ENCODE measurements around the gene TXNDC15.

The TXNDC15 gene

DNA sequence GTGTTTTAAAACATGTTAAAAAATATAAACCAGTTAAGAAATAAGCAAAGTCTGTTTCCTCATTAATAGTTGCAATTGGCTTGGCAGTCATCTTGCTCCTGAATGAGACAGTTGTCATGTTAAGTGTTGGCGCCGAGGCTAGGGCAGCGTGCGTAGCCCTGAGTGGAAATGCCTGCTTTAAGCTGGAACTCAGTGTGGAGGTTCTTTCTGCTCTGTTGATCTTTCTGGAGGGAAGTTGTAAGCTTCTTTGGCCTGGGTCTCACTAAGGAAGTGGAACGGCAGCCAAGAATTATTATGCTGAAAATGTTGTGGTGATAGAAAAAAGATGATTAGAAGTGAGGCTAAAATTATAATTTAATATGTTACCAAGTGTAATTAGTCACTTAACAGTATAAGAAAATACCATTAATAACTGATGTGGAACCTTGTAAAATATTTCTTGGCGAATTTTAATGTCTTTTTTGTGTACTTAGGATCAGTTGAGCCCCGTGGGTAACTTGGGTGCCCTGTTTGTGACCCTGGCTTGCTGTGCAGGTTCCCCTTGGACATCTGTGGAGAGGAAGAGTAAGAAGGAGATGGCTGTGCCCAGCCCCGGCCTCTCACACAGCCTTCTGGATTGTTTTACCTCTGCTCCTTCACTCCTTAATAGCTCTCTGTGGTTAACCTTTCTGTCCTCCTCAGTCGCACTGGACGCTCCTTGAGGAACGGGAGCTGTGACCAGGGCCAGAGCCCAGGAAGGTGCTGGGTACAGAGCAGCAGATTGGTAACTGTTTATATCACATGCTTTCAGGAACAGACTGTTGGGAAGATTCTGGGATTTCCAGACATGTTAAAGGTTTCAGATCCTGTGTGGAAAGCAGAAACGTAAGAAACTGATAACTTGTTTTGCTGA, 61.8 kb downstream of the TXNDC15 start:
- peaks cover 8% of the 10 kb centered on the region for H3K36me3 ChIP-seq (ENCODE audit: low read length)
- no peaks in the 10 kb centered on the region for H3K9me3 ChIP-seq (ENCODE audit: insufficient read depth, low read length)
- H3K9me2 ChIP-seq (replicated peaks; ENCODE audit: insufficient read depth, low read length): no peaks in the 10 kb centered on the region
- H3K79me2 ChIP-seq (ENCODE audit: insufficient read depth, low read length): no peaks in the 10 kb centered on the region
- no peaks in the 10 kb centered on the region for H4K20me1 ChIP-seq (ENCODE audit: low read depth, low read length)
- no peaks in the 10 kb centered on the region for H3K27me3 ChIP-seq (ENCODE audit: low read length)
- H3K4me2 ChIP-seq (ENCODE audit: low read depth, low read length, poor library complexity, severe bottlenecking): no peak overlapping the region
- no peak overlapping the region for H3K4me3 ChIP-seq (ENCODE audit: insufficient read depth, low read length, poor library complexity, severe bottlenecking)
- TF ChIP-seq, protein P1, sequence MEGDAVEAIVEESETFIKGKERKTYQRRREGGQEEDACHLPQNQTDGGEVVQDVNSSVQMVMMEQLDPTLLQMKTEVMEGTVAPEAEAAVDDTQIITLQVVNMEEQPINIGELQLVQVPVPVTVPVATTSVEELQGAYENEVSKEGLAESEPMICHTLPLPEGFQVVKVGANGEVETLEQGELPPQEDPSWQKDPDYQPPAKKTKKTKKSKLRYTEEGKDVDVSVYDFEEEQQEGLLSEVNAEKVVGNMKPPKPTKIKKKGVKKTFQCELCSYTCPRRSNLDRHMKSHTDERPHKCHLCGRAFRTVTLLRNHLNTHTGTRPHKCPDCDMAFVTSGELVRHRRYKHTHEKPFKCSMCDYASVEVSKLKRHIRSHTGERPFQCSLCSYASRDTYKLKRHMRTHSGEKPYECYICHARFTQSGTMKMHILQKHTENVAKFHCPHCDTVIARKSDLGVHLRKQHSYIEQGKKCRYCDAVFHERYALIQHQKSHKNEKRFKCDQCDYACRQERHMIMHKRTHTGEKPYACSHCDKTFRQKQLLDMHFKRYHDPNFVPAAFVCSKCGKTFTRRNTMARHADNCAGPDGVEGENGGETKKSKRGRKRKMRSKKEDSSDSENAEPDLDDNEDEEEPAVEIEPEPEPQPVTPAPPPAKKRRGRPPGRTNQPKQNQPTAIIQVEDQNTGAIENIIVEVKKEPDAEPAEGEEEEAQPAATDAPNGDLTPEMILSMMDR (IDR thresholded peaks at IDR 0.05; ENCODE audit: insufficient read depth, low read length, poor library complexity, severe bottlenecking): no peak
- TF ChIP-seq EZH2phosphoT487 (conservative IDR thresholded peaks at IDR 0.05; ENCODE audit: low read length): no peak
- no peak overlapping the region for H2AFZ ChIP-seq (ENCODE audit: low read depth, low read length, severe bottlenecking)
- no peak overlapping the region for H3K9ac ChIP-seq (ENCODE audit: low read length)
- no peak overlapping the region for H3K27ac ChIP-seq (ENCODE audit: low read depth, low read length)
- H3F3A ChIP-seq (ENCODE audit: insufficient read depth): no peaks in the 10 kb centered on the region

DNA sequence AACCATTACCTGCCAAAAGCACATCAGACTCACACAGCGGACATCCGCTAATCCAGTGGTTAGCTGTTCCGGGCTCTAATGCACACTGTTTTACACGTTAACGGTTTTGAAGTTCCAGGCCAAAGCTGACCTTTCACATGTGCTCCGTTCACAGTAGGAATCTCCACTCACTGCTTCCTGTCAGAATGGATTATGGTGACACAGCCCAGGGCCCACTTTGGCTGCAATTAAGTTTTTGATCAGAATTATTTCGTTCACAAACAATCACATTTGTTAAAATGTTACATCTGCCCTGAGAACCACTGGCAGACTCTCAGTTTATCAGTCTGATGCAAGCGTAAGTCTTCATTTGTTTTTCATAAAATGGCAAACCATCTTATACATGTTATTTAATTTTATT, 63.4 kb downstream of the TXNDC15 start:
- H3K4me2 ChIP-seq (ENCODE audit: low read depth, low read length, poor library complexity, severe bottlenecking): no peak overlapping the region
- no peak for TF ChIP-seq EZH2phosphoT487 (conservative IDR thresholded peaks at IDR 0.05; ENCODE audit: low read length)
- TF ChIP-seq, protein P1 (IDR thresholded peaks at IDR 0.05; ENCODE audit: insufficient read depth, low read length, poor library complexity, severe bottlenecking): no peak
- H3K27me3 ChIP-seq (ENCODE audit: low read length): no peaks in the 10 kb centered on the region
- H3K27ac ChIP-seq (ENCODE audit: low read depth, low read length): no peak overlapping the region
- H3K9ac ChIP-seq (ENCODE audit: low read length): no peak overlapping the region
- H4K20me1 ChIP-seq (ENCODE audit: low read depth, low read length): no peaks in the 10 kb centered on the region
- H3K9me2 ChIP-seq (replicated peaks; ENCODE audit: insufficient read depth, low read length): no peaks in the 10 kb centered on the region
- H2AFZ ChIP-seq (ENCODE audit: low read depth, low read length, severe bottlenecking): no peak overlapping the region
- H3K79me2 ChIP-seq (ENCODE audit: insufficient read depth, low read length): no peaks in the 10 kb centered on the region
- no peak overlapping the region for H3K4me3 ChIP-seq (ENCODE audit: insufficient read depth, low read length, poor library complexity, severe bottlenecking)
- no peaks in the 10 kb centered on the region for H3K9me3 ChIP-seq (ENCODE audit: insufficient read depth, low read length)
- H3F3A ChIP-seq (ENCODE audit: insufficient read depth): no peaks in the 10 kb centered on the region
- peaks cover 8% of the 10 kb centered on the region for H3K36me3 ChIP-seq (ENCODE audit: low read length)

DNA sequence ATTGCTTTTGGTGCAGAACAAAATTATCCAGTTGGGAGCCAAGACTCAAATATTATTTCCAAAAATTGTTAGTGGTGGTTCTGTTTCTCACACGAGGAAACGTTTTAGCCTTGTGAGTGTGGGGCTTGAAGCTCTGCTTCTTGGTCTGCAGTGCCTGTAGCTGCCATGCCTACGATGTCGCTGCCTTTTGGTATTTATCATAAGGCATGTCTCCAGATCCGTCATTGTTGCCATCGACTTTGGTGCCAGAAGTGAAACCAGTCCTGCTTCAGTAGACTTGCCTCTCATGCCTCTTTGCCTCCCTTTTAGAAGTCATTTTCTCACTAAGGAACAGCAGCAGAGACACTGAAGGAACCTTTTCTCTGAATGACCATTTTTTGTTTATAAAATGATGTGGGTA, 63.9 kb downstream of the TXNDC15 start:
- TF ChIP-seq, protein P1 (IDR thresholded peaks at IDR 0.05; ENCODE audit: insufficient read depth, low read length, poor library complexity, severe bottlenecking): no peak
- no peak for TF ChIP-seq EZH2phosphoT487 (conservative IDR thresholded peaks at IDR 0.05; ENCODE audit: low read length)

More for the DNA sequence above, 63.9 kb downstream of the TXNDC15 start:
- Histone ChIP-seq H2AFZ (ENCODE audit: low read depth, low read length, severe bottlenecking) (no peak overlapping the region), H3K9me3 (ENCODE audit: insufficient read depth, low read length) (no peaks in the 10 kb centered on the region), H3F3A (ENCODE audit: insufficient read depth) (no peaks in the 10 kb centered on the region), H3K36me3 (ENCODE audit: low read length) (peaks cover 8% of the 10 kb centered on the region), H3K9ac (ENCODE audit: low read length) (no peak overlapping the region), H3K4me3 (ENCODE audit: insufficient read depth, low read length, poor library complexity, severe bottlenecking) (no peak overlapping the region), H3K9me2 (replicated peaks; ENCODE audit: insufficient read depth, low read length) (no peaks in the 10 kb centered on the region), H3K4me2 (ENCODE audit: low read depth, low read length, poor library complexity, severe bottlenecking) (no peak overlapping the region), H3K27ac (ENCODE audit: low read depth, low read length) (no peak overlapping the region), H3K79me2 (ENCODE audit: insufficient read depth, low read length) (no peaks in the 10 kb centered on the region), H4K20me1 (ENCODE audit: low read depth, low read length) (no peaks in the 10 kb centered on the region), H3K27me3 (ENCODE audit: low read length) (no peaks in the 10 kb centered on the region)

Data from SU-DHL-6 (cell line).